Nephron progenitor cell (in vitro differentiated cells): ENCODE data around the gene CLDN20.

Experiments used
- DNase-seq: peaks from one replicate; pipeline ENCODE4 v3.0.0; 2021
- H3K27ac Mint-ChIP-seq: 2 replicates; pipeline ENCODE4 v1.8.0; 2021; ENCODE audit warnings: mild to moderate bottlenecking, moderate library complexity, mixed read lengths
- H3K27me3 Mint-ChIP-seq: 2 replicates; pipeline ENCODE4 v1.8.0; 2021; ENCODE audit warnings: mild to moderate bottlenecking, low read depth, mixed read lengths; ENCODE audit not compliant: poor library complexity
- H3K36me3 Mint-ChIP-seq: 2 replicates; pipeline ENCODE4 v1.8.0; 2021; ENCODE audit warnings: low read depth, mixed read lengths
- H3K4me1 Mint-ChIP-seq: 2 replicates; pipeline ENCODE4 v1.8.0; 2021; ENCODE audit warnings: mixed read lengths
- H3K4me3 Mint-ChIP-seq: 2 replicates; pipeline ENCODE4 v1.8.0; 2021; ENCODE audit warnings: mild to moderate bottlenecking, moderate library complexity, mixed read lengths
- H3K9me3 Mint-ChIP-seq: 2 replicates; pipeline ENCODE4 v1.8.0; 2021; ENCODE audit warnings: mild to moderate bottlenecking, moderate library complexity, mixed read lengths
- TF ChIP-seq, protein P1 (sequence below): fragments of 200-600 bp; sonication (generic); IDR thresholded peaks from 2 replicates; pipeline ENCODE4 v1.5.0; 2021; ENCODE audit warnings: antibody characterized with exemption

The CLDN20 gene

GRCh38 chr6:155253337-155253736, 10.5 kb upstream of the CLDN20 start:
- no peak for DNase-seq
- H3K27ac Mint-ChIP-seq, result peak overlapping the region; percentile 97
- H3K4me1 Mint-ChIP-seq, result peaks cover 9% of the 10 kb centered on the region
- TF ChIP-seq, protein P1, sequence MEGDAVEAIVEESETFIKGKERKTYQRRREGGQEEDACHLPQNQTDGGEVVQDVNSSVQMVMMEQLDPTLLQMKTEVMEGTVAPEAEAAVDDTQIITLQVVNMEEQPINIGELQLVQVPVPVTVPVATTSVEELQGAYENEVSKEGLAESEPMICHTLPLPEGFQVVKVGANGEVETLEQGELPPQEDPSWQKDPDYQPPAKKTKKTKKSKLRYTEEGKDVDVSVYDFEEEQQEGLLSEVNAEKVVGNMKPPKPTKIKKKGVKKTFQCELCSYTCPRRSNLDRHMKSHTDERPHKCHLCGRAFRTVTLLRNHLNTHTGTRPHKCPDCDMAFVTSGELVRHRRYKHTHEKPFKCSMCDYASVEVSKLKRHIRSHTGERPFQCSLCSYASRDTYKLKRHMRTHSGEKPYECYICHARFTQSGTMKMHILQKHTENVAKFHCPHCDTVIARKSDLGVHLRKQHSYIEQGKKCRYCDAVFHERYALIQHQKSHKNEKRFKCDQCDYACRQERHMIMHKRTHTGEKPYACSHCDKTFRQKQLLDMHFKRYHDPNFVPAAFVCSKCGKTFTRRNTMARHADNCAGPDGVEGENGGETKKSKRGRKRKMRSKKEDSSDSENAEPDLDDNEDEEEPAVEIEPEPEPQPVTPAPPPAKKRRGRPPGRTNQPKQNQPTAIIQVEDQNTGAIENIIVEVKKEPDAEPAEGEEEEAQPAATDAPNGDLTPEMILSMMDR, result no peak
- H3K9me3 Mint-ChIP-seq, result no peaks in the 10 kb centered on the region
- H3K27me3 Mint-ChIP-seq, result peaks cover 2% of the 10 kb centered on the region
- H3K4me3 Mint-ChIP-seq, result no peak overlapping the region
- peaks cover 45% of the 10 kb centered on the region for H3K36me3 Mint-ChIP-seq

- Mint-ChIP-seq H3K27me3 (peaks cover 2% of the 10 kb centered on the region), H3K36me3 (peaks cover 42% of the 10 kb centered on the region), H3K9me3 (no peaks in the 10 kb centered on the region), H3K27ac (no peak overlapping the region), H3K4me1 (peaks cover 6% of the 10 kb centered on the region), H3K4me3 (no peak overlapping the region)
- no peak for DNase-seq
- TF ChIP-seq, protein P1, result no peak
Measured at GRCh38 chr6:155254139-155254538, 9.7 kb upstream of the CLDN20 start.

GRCh38 chr6:155256122-155256795, 7.6 kb upstream of the CLDN20 start:
- Mint-ChIP-seq H3K36me3 (peaks cover 42% of the 10 kb centered on the region), H3K4me1 (peaks cover 11% of the 10 kb centered on the region), H3K27me3 (peaks cover 2% of the 10 kb centered on the region), H3K4me3 (no peak overlapping the region), H3K27ac (peak overlapping the region; percentile 42), H3K9me3 (no peaks in the 10 kb centered on the region)
- TF ChIP-seq, protein P1, result no peak
- DNase-seq, result no peak

- Mint-ChIP-seq H3K27ac (no peak overlapping the region), H3K4me1 (peaks cover 26% of the 10 kb centered on the region), H3K4me3 (no peak overlapping the region), H3K36me3 (peaks cover 41% of the 10 kb centered on the region), H3K9me3 (no peaks in the 10 kb centered on the region), H3K27me3 (peaks cover 2% of the 10 kb centered on the region)
- DNase-seq, result no peak
- TF ChIP-seq, protein P1, result no peak
Measured at GRCh38 chr6:155257796-155258195, 6.0 kb upstream of the CLDN20 start.

DNA sequence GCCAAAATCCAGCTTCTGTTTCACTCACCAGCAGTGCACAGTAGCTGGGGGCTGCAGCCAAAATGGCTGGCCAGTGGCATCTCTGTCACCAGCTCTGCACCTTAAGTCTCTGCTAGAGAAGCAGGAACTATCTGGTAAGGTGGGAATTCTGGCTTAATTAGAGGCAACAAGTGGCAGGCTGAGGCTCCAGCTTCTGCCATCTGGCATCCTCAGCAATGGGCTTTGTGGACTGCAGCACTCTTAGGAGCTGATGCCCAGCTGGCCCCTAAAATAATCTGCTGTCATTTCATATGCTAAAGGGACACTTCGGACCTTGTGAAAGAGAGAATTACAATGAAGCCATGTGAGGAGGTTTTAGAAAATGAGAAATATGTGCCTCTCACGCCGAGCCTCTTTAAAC, 4.6 kb upstream of the CLDN20 start:
- no peak for DNase-seq
- TF ChIP-seq, protein P1, result no peak
- Mint-ChIP-seq H3K27ac (no peak overlapping the region), H3K36me3 (peaks cover 34% of the 10 kb centered on the region), H3K9me3 (no peaks in the 10 kb centered on the region), H3K4me1 (peaks cover 20% of the 10 kb centered on the region), H3K27me3 (peaks cover 2% of the 10 kb centered on the region), H3K4me3 (no peak overlapping the region)

DNA sequence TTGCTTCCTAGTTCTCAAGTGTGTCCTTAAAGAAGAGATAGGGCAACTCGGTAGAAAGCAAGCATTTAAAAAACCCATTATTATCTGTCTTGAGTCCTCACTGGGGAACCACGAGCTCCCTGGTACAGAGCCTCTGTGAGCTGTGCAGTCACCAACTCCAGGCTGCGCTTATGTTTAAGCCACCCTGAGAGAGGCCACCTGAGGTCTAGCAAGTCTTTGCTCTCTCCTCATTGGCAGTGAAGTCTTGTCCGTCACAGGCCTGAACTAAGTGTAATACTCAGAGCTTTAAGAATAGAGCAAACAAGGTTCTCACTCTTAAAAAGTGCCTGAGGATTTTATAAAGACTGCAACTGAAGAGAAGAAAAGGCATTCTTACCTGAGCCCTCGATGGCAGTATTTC, 3.9 kb upstream of the CLDN20 start:
- no peak for DNase-seq
- H3K4me3 Mint-ChIP-seq, result no peak overlapping the region
- no peak overlapping the region for H3K27ac Mint-ChIP-seq
- H3K36me3 Mint-ChIP-seq, result peaks cover 33% of the 10 kb centered on the region
- peaks cover 2% of the 10 kb centered on the region for H3K27me3 Mint-ChIP-seq
- TF ChIP-seq, protein P1, result no peak
- H3K9me3 Mint-ChIP-seq, result no peaks in the 10 kb centered on the region
- peaks cover 20% of the 10 kb centered on the region for H3K4me1 Mint-ChIP-seq
